Astrocyte (in vitro differentiated cells and primary cell): ENCODE data around the gene ZNF512B. TPM values are rescaled to one million over a fixed set of nuclear protein-coding genes. Genes with fewer than 3 reads are reported as not detected.

Experiments used
- DNase-seq: peaks from one replicate; pipeline ENCODE4 v3.0.0-alpha.2; 2010; ENCODE audit warnings: low read depth
- FAIRE-seq: peaks from 2 replicates; lab custom pipeline; 2011; peaks lifted over from hg19 to GRCh38; lab: Jason Lieb, UNC
- H2AFZ ChIP-seq: 2 replicates; pipeline ENCODE4 v1.6.0; 2012; ENCODE audit warnings: low read depth, low read length, inconsistent platforms
- H3K27ac ChIP-seq: 2 replicates; pipeline ENCODE4 v1.5.1; 2011; ENCODE audit warnings: low read depth, low read length, inconsistent platforms
- H3K27me3 ChIP-seq: 2 replicates; pipeline ENCODE4 v1.6.0; 2011; ENCODE audit warnings: low read length, inconsistent platforms; ENCODE audit not compliant: insufficient read depth
- H3K36me3 ChIP-seq: 2 replicates; pipeline ENCODE4 v1.5.1; 2011; ENCODE audit warnings: low read length, inconsistent platforms; ENCODE audit not compliant: insufficient read depth
- H3K4me1 ChIP-seq: 2 replicates; pipeline ENCODE4 v1.5.1; 2011; ENCODE audit warnings: low read length, inconsistent platforms; ENCODE audit not compliant: insufficient read depth
- H3K4me2 ChIP-seq: 2 replicates; pipeline ENCODE4 v1.6.0; 2012; ENCODE audit warnings: low read length, inconsistent platforms
- H3K4me3 ChIP-seq: 2 replicates; pipeline ENCODE4 v1.5.1; 2011; ENCODE audit warnings: low read depth, mild to moderate bottlenecking, low read length, inconsistent platforms; ENCODE audit not compliant: insufficient read depth
- H3K79me2 ChIP-seq: 2 replicates; pipeline ENCODE4 v1.6.0; 2012; ENCODE audit warnings: mild to moderate bottlenecking, low read length, inconsistent platforms; ENCODE audit not compliant: insufficient read depth
- H3K9ac ChIP-seq: 2 replicates; pipeline ENCODE4 v1.6.0; 2012; ENCODE audit warnings: mild to moderate bottlenecking, low read length, inconsistent platforms
- H3K9me3 ChIP-seq: 2 replicates; pipeline ENCODE4 v1.5.1; 2012; ENCODE audit warnings: low read depth, mild to moderate bottlenecking, low read length, inconsistent platforms; ENCODE audit not compliant: insufficient read depth
- H4K20me1 ChIP-seq: 2 replicates; pipeline ENCODE4 v1.6.0; 2012; ENCODE audit warnings: low read length, inconsistent platforms; ENCODE audit not compliant: insufficient read depth
- H3K27ac Mint-ChIP-seq: one replicate; pipeline ENCODE4 v1.8.0; 2021; ENCODE audit warnings: mild to moderate bottlenecking, mixed read lengths; ENCODE audit not compliant: unreplicated experiment
- H3K27me3 Mint-ChIP-seq: one replicate; pipeline ENCODE4 v1.8.0; 2021; ENCODE audit warnings: low read depth, mixed read lengths; ENCODE audit not compliant: unreplicated experiment
- H3K36me3 Mint-ChIP-seq: one replicate; pipeline ENCODE4 v1.8.0; 2021; ENCODE audit warnings: low read depth, mixed read lengths; ENCODE audit not compliant: unreplicated experiment
- H3K4me1 Mint-ChIP-seq: one replicate; pipeline ENCODE4 v1.8.0; 2021; ENCODE audit warnings: low read depth, mixed read lengths; ENCODE audit not compliant: unreplicated experiment
- H3K4me3 Mint-ChIP-seq: one replicate; pipeline ENCODE4 v1.8.0; 2021; ENCODE audit warnings: mild to moderate bottlenecking, moderate library complexity, mixed read lengths; ENCODE audit not compliant: unreplicated experiment
- H3K9me3 Mint-ChIP-seq: one replicate; pipeline ENCODE4 v1.8.0; 2021; ENCODE audit warnings: mild to moderate bottlenecking, mixed read lengths; ENCODE audit not compliant: unreplicated experiment
- EZH2 ChIP-seq: IDR thresholded peaks from 2 replicates; pipeline ENCODE4 v1.6.1; 2012; ENCODE audit warnings: mild to moderate bottlenecking, low read length, inconsistent platforms; ENCODE audit not compliant: insufficient read depth
- total RNA-seq: library from RNA; stranded (reverse); gene quantifications from 2 replicates; pipeline ENCODE4 v1.2.1, GENCODE V29; 2021
- TF ChIP-seq, protein P1 (sequence below): IDR thresholded peaks from 2 replicates; pipeline ENCODE4 v1.5.1; 2011; ENCODE audit warnings: low read depth, mild to moderate bottlenecking, inconsistent platforms, low read length, moderate library complexity; ENCODE audit not compliant: insufficient read depth

Gene ZNF512B
- total RNA-seq, 1 donor from 2014 or later, result 27.7 TPM

DNA sequence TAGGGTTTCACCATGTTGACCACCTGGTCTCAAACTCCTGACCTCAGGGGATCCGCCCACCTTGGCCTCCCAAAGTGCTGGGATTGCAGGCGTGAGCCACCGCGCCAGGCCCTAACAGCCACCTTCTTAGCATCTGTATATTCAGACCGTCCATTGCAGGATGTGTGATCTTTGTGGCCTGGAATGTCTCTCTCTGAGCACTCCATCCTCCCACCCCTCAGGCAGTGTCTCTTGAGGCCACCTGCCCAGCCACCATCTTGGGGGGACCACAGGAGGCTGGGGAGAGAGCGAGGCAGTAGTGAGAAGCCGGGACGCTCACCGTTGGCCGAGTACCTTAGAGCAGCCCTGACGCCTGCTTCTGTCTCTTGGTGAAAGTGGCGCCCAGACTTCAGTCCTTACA is 56.0 kb downstream of the ZNF512B start:
- Histone ChIP-seq H3K4me2 (no peak overlapping the region), H2AFZ (no peak overlapping the region), H3K79me2 (peaks cover 96% of the 10 kb centered on the region), H4K20me1 (peaks cover 79% of the 10 kb centered on the region), H3K4me1 (peaks cover 7% of the 10 kb centered on the region), H3K27me3 (no peaks in the 10 kb centered on the region), H3K27ac (no peak overlapping the region), H3K9me3 (no peaks in the 10 kb centered on the region), H3K9ac (no peak overlapping the region), H3K4me3 (no peak overlapping the region), H3K36me3 (no peaks in the 10 kb centered on the region)
- no peak overlapping the region for H3K27ac Mint-ChIP-seq
- TF ChIP-seq, protein P1, sequence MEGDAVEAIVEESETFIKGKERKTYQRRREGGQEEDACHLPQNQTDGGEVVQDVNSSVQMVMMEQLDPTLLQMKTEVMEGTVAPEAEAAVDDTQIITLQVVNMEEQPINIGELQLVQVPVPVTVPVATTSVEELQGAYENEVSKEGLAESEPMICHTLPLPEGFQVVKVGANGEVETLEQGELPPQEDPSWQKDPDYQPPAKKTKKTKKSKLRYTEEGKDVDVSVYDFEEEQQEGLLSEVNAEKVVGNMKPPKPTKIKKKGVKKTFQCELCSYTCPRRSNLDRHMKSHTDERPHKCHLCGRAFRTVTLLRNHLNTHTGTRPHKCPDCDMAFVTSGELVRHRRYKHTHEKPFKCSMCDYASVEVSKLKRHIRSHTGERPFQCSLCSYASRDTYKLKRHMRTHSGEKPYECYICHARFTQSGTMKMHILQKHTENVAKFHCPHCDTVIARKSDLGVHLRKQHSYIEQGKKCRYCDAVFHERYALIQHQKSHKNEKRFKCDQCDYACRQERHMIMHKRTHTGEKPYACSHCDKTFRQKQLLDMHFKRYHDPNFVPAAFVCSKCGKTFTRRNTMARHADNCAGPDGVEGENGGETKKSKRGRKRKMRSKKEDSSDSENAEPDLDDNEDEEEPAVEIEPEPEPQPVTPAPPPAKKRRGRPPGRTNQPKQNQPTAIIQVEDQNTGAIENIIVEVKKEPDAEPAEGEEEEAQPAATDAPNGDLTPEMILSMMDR, result no peak
- no peak for TF ChIP-seq EZH2
- H3K36me3 Mint-ChIP-seq, result peaks cover 21% of the 10 kb centered on the region
- H3K9me3 Mint-ChIP-seq, result peaks cover 5% of the 10 kb centered on the region
- H3K4me1 Mint-ChIP-seq, result peaks cover 22% of the 10 kb centered on the region
- DNase-seq (no peak), FAIRE-seq (no peak)
- H3K27me3 Mint-ChIP-seq, result no peaks in the 10 kb centered on the region
- H3K4me3 Mint-ChIP-seq, result no peak overlapping the region

DNA sequence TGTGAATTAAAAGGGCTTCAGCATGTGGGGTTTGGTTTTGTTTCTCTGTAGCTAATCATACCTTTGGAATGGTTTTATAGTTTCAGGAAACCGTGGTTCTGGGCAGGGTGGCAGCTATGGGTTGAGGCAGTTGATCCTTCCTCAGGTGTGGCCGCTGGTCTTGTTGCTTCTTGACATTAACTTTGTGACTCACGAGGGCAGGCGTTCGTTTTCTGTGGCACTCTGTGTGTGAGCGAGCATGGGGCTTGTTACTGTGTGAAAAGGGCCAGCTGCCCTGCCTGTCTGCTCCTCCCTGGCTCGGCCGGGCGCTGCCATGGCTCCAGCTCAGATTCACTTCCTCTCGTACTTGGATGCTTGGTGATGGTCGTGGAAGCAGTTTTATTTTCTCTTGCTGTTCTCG is 58.6 kb downstream of the ZNF512B start:
- Mint-ChIP-seq H3K36me3 (peaks cover 10% of the 10 kb centered on the region), H3K27ac (no peak overlapping the region), H3K4me1 (peaks cover 20% of the 10 kb centered on the region), H3K27me3 (no peaks in the 10 kb centered on the region), H3K9me3 (peaks cover 3% of the 10 kb centered on the region), H3K4me3 (peak overlapping the region; percentile 58)
- TF ChIP-seq EZH2, result no peak
- TF ChIP-seq, protein P1, result no peak
- H3K9me3 ChIP-seq, result no peaks in the 10 kb centered on the region
- peaks cover 96% of the 10 kb centered on the region for H3K79me2 ChIP-seq
- H3K27me3 ChIP-seq, result no peaks in the 10 kb centered on the region
- peaks cover 92% of the 10 kb centered on the region for H4K20me1 ChIP-seq
- no peak overlapping the region for H3K4me3 ChIP-seq
- no peaks in the 10 kb centered on the region for H3K36me3 ChIP-seq
- H3K9ac ChIP-seq, result peak overlapping the region; percentile 11
- FAIRE-seq, result no peak
- peaks cover 7% of the 10 kb centered on the region for H3K4me1 ChIP-seq
- DNase-seq, result peak; percentile 44
- peak overlapping the region; percentile 64 for H3K4me2 ChIP-seq
- no peak overlapping the region for H3K27ac ChIP-seq
- H2AFZ ChIP-seq, result no peak overlapping the region

DNA sequence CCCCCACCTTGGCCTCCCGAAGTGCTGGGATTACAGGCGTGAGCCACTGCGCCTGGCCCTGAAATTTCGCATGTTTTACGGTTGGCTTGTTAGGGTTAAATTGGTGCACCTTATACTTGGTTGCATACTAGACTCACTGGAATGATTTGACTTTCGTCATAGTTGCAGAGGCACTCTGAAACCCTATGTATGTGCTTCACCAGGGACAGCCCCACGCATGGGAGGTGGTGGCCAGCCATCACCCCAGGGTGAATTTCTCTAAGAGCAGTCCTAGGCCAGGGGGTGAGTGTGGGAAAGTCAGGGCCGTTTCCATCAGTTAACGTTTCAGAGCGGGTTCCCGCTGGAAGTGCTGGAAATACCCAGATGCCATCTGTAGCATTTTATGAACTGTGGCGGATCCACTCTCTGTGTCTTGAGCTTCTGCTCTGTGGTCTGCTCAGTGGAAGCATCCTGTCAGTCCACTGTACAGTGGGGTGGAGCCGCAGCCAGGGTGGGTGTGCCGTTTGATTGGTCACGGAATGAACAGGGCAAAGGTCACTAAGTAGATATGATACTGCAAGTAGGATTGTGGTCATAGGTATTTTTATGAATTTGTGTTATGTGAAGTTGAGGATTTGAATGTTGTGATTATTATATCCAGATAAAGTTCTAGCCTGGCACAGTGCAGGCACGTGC is 61.6 kb downstream of the ZNF512B start:
- H3K4me1 ChIP-seq, result peaks cover 11% of the 10 kb centered on the region
- no peaks in the 10 kb centered on the region for H3K27me3 ChIP-seq
- peaks cover 27% of the 10 kb centered on the region for H3K4me1 Mint-ChIP-seq
- H3K9ac ChIP-seq, result no peak overlapping the region
- no peak overlapping the region for H3K27ac Mint-ChIP-seq
- no peak overlapping the region for H3K4me3 ChIP-seq
- H3K9me3 ChIP-seq, result no peaks in the 10 kb centered on the region
- DNase-seq (no peak), FAIRE-seq (no peak)
- H3K36me3 ChIP-seq, result no peaks in the 10 kb centered on the region
- H3K27ac ChIP-seq, result no peak overlapping the region
- no peaks in the 10 kb centered on the region for H3K36me3 Mint-ChIP-seq
- TF ChIP-seq EZH2, result no peak
- TF ChIP-seq, protein P1, result no peak
- H4K20me1 ChIP-seq, result peaks cover 94% of the 10 kb centered on the region
- H3K9me3 Mint-ChIP-seq, result no peaks in the 10 kb centered on the region
- no peak overlapping the region for H3K4me3 Mint-ChIP-seq
- no peak overlapping the region for H2AFZ ChIP-seq
- no peaks in the 10 kb centered on the region for H3K27me3 Mint-ChIP-seq
- H3K4me2 ChIP-seq, result no peak overlapping the region
- peaks cover 98% of the 10 kb centered on the region for H3K79me2 ChIP-seq
